ENCODE data around the gene SH3GL1. TPM values are rescaled to one million over a fixed set of nuclear protein-coding genes. Genes with fewer than 3 reads are reported as not detected.

The SH3GL1 gene
- total RNA-seq, 1 donor from 2014 or later, result 78.5 TPM

DNA sequence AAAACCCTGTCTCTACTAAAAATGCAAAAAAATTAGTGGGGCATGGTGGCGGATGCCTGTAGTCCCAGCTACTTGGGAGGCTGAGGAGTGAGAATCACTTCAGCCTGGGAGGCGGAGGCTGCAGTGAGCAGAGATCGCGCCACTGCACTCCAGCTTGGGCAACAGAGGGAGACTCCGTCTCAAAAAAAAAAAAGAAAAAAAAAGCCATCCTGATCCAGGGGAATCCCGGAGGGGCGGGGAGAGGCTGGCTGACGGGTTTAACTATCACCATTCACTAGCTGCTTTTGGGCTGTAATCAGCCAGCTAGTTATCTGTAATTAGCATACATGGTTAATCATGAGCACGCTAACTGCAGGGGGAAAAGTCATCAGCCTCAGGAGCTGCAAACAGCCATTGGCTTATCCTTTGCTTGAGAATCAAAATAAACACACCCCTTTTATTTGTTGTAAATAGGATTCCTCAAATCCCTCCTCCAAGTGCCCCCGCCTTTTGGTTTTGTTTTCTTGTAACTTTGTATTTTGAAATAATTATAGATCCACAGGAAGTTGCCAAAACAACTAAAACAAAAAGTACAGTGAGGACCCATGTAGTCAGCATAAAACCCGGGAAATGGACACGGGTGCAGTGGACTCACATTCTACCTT lies 86.4 kb downstream of the SH3GL1 start:
- no peak for DNase-seq (ENCODE audit: low spot score)

Other genes starting within 250 kb of the SH3GL1 start
- not detected for gene CREB3L3, start 246.9 kb downstream of the SH3GL1 start, total RNA-seq
- 23.9 TPM for gene SIRT6, start 218.0 kb downstream of the SH3GL1 start, total RNA-seq
- 2.7 TPM for gene ANKRD24, start 217.9 kb downstream of the SH3GL1 start, total RNA-seq
- gene EBI3, start 171.0 kb downstream of the SH3GL1 start, total RNA-seq, result 1.5 TPM
- gene YJU2, start 153.5 kb downstream of the SH3GL1 start, total RNA-seq, result 22.2 TPM
- not detected for gene SHD, start 121.3 kb downstream of the SH3GL1 start, total RNA-seq
- 1.2 TPM for gene TMIGD2, start 98.2 kb downstream of the SH3GL1 start, total RNA-seq
- gene FSD1, start 95.9 kb downstream of the SH3GL1 start, total RNA-seq, result not detected
- 66.8 TPM for gene STAP2, start 61.7 kb downstream of the SH3GL1 start, total RNA-seq
- 30.6 TPM for gene MPND, start 57.0 kb downstream of the SH3GL1 start, total RNA-seq
- 23.0 TPM for gene CHAF1A, start 2.1 kb upstream of the SH3GL1 start, total RNA-seq
- 107 TPM for gene UBXN6, start 57.2 kb upstream of the SH3GL1 start, total RNA-seq
- 45.9 TPM for gene HDGFL2, start 71.8 kb upstream of the SH3GL1 start, total RNA-seq
- 27.1 TPM for gene PLIN4, start 117.9 kb upstream of the SH3GL1 start, total RNA-seq
- gene PLIN5, start 134.7 kb upstream of the SH3GL1 start, total RNA-seq, result 30.3 TPM
- gene LRG1, start 139.5 kb upstream of the SH3GL1 start, total RNA-seq, result 19.4 TPM
- gene SEMA6B, start 159.1 kb upstream of the SH3GL1 start, total RNA-seq, result 12.3 TPM
- 3.9 TPM for gene TNFAIP8L1, start 239.0 kb upstream of the SH3GL1 start, total RNA-seq